ENCODE results near the gene DCHS2. TPM values are rescaled to one million over a fixed set of nuclear protein-coding genes. Genes with fewer than 3 reads are reported as not detected.

Gene DCHS2
- total and polyA plus RNA-seq, 10 of the 15 experiments (the other 5 are each of a cell fraction or from before 2014, with no cell fraction given) = 0.01 to 0.31 (median 0.06) TPM; not detected in 3

DNA sequence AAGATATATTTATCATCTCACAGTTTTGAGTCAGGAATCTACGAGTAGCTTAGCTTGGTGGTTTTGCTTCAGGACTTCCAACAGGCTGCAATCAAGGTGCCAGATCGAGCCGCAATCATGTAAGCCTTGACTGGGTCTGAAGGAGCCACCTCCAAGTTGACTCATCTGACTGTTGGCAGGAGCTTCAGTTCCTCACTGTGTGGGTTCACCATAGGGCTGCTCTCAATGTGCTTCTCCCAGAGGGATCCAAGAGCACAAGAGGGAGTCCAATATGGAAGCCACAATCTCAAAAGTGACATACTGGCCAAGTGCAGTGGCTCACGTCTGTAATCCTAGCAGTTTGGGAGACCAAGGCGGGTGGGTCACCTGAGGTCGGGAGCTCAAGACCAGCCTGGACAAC is 26.5 kb downstream of the DCHS2 start:
- in situ Hi-C loops (cut with MboI) = no loop called here
- no peak for DNase-seq (ENCODE audit: low read depth, low spot score)
- ChIA-PET CTCF (interaction anchor here (1.8 kb wide), 1 partner anchor 42 kb away, joined by 5 read pairs; no protein-coding TSS in a partner anchor), RAD21 (ENCODE audit: unreplicated experiment) (no interaction called here), POLR2A (no interaction called here), SMC1A (ENCODE audit: uncharacterized antibody, unreplicated experiment) (no interaction called here)
- no peaks in the 10 kb centered on the region for H3K79me2 ChIP-seq (ENCODE audit: control insufficient read depth, insufficient read depth, low read length)
- TF ChIP-seq FOXM1 (IDR thresholded peaks at IDR 0.05; ENCODE audit: low read depth, low read length) (no peak), SIN3A (IDR thresholded peaks at IDR 0.05; ENCODE audit: low read depth, low read length) (no peak), POU2F2 (IDR thresholded peaks at IDR 0.05; ENCODE audit: borderline replicate concordance, low read depth, low read length) (no peak), ZBED1 (IDR thresholded peaks at IDR 0.05; ENCODE audit: borderline replicate concordance) (no peak), SIX5 (IDR thresholded peaks at IDR 0.05; ENCODE audit: low read depth, low read length, severe bottlenecking) (no peak), HDGF (IDR thresholded peaks at IDR 0.05) (no peak), ELK1 (IDR thresholded peaks at IDR 0.05; ENCODE audit: low read depth, low read length) (no peak), NFYB (IDR thresholded peaks at IDR 0.05; ENCODE audit: insufficient read depth, low read depth, low read length) (no peak), SPI1 (IDR thresholded peaks at IDR 0.05; ENCODE audit: borderline replicate concordance, insufficient read depth, low read depth, low read length) (no peak), ZNF207 (IDR thresholded peaks at IDR 0.05; ENCODE audit: borderline replicate concordance) (no peak), RB1 (IDR thresholded peaks at IDR 0.05; ENCODE audit: borderline replicate concordance) (no peak), KAT2A (conservative IDR thresholded peaks at IDR 0.05; ENCODE audit: control insufficient read depth, low read depth, low read length) (no peak), RBBP5 (conservative IDR thresholded peaks at IDR 0.05) (no peak)
- TF ChIP-seq, protein P1, sequence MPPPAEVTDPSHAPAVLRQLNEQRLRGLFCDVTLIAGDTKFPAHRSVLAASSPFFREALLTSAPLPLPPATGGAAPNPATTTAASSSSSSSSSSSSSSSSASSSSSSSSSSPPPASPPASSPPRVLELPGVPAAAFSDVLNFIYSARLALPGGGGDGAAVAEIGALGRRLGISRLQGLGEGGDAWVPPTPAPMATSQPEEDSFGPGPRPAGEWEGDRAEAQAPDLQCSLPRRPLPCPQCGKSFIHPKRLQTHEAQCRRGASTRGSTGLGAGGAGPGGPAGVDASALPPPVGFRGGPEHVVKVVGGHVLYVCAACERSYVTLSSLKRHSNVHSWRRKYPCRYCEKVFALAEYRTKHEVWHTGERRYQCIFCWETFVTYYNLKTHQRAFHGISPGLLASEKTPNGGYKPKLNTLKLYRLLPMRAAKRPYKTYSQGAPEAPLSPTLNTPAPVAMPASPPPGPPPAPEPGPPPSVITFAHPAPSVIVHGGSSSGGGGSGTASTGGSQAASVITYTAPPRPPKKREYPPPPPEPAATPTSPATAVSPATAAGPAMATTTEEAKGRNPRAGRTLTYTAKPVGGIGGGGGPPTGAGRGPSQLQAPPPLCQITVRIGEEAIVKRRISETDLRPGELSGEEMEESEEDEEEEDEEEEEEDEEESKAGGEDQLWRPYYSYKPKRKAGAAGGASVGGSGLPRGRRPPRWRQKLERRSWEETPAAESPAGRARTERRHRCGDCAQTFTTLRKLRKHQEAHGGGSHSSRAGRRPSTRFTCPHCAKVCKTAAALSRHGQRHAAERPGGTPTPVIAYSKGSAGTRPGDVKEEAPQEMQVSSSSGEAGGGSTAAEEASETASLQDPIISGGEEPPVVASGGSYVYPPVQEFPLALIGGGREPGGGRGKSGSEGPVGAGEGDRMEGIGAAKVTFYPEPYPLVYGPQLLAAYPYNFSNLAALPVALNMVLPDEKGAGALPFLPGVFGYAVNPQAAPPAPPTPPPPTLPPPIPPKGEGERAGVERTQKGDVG (CRISPR knock-in tag; IDR thresholded peaks at IDR 0.05) = no peak
- TF ChIP-seq, protein P2, sequence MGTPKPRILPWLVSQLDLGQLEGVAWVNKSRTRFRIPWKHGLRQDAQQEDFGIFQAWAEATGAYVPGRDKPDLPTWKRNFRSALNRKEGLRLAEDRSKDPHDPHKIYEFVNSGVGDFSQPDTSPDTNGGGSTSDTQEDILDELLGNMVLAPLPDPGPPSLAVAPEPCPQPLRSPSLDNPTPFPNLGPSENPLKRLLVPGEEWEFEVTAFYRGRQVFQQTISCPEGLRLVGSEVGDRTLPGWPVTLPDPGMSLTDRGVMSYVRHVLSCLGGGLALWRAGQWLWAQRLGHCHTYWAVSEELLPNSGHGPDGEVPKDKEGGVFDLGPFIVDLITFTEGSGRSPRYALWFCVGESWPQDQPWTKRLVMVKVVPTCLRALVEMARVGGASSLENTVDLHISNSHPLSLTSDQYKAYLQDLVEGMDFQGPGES (IDR thresholded peaks at IDR 0.05) = no peak
- TF ChIP-seq, protein P3, sequence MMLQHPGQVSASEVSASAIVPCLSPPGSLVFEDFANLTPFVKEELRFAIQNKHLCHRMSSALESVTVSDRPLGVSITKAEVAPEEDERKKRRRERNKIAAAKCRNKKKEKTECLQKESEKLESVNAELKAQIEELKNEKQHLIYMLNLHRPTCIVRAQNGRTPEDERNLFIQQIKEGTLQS (IDR thresholded peaks at IDR 0.05; ENCODE audit: borderline replicate concordance, extremely low read depth, low read depth, low read length) = no peak
- H3K27me3 ChIP-seq (replicated peaks in 1 of 2; ENCODE audit: control insufficient read depth in 2 of 2, insufficient read depth in 2 of 2, low read length in 1 of 2) = no peaks in the 10 kb centered on the region; a peak in 1 of 4 replicates
- H3K4me3 ChIP-seq = no peak overlapping the region
- H3K9me3 ChIP-seq (replicated peaks; ENCODE audit: control insufficient read depth, insufficient read depth, low read length) = no peaks in the 10 kb centered on the region
- H3K27ac ChIP-seq (ENCODE audit: control insufficient read depth, insufficient read depth) = no peak overlapping the region
- H2AFZ ChIP-seq (ENCODE audit: control insufficient read depth, low read depth, low read length) = no peak overlapping the region
- no TSS peak for BruUV-seq (replicated peaks)
- WGBS (ENCODE audit: insufficient coverage, insufficient replicate concordance, low lambda C conversion rate, missing lambda C conversion rate) = 47% methylated on average over 6 of the region's 6 CpGs
- H3K4me2 ChIP-seq (ENCODE audit: control insufficient read depth, insufficient read depth) = no peak overlapping the region
- no peak for ATAC-seq
- H3K4me1 ChIP-seq (ENCODE audit: control insufficient read depth, insufficient read depth, low read length) = no peaks in the 10 kb centered on the region
- no peak for FAIRE-seq
- no peaks in the 10 kb centered on the region for H4K20me1 ChIP-seq (ENCODE audit: control insufficient read depth, insufficient read depth)
- intact Hi-C loops (cut with micrococcal nuclease; ENCODE audit: unreplicated experiment) = no loop called here
- H3K36me3 ChIP-seq (ENCODE audit: control insufficient read depth in 2 of 2, insufficient read depth in 2 of 2, low read length in 1 of 2) = no peaks in the 10 kb centered on the region
- no peak overlapping the region for H3K9ac ChIP-seq (ENCODE audit: control insufficient read depth, insufficient read depth, low read length)

Data from GM12878 (cell line).